Tibial nerve (tissue), 4 donors: Measurements from ENCODE around the gene EPC2. TPM values are rescaled to one million over a fixed set of nuclear protein-coding genes. Genes with fewer than 3 reads are reported as not detected.

Experiments used
- DNase-seq, 2 donors: peaks; one replicate each; pipeline ENCODE4 v3.0.0-alpha.2; 2019; ENCODE audit warnings: low spot score in 2 of 2
- H3K27ac ChIP-seq, 4 donors: fragments of 200-600 bp; sonication (generic) in 3 of 4; one replicate each; pipeline ENCODE4 v1.5.1; 2017 to 2019; ENCODE audit warnings: mild to moderate bottlenecking in 1 of 4
- H3K27me3 ChIP-seq, 2 donors: fragments of 200-600 bp; sonication (generic) in 1 of 2; one replicate each; pipeline versions ENCODE4 v1.5.1 to v1.6.0; 2017 to 2019
- H3K36me3 ChIP-seq, 3 donors: fragments of 200-600 bp; sonication (generic); one replicate each; pipeline ENCODE4 v1.5.1; 2018 to 2019
- H3K4me1 ChIP-seq, 4 donors: fragments of 200-600 bp; sonication (generic) in 3 of 4; one replicate each; pipeline ENCODE4 v1.5.1; 2017 to 2019
- H3K4me3 ChIP-seq, 4 donors: fragments of 200-600 bp; sonication (generic) in 3 of 4; one replicate each; pipeline ENCODE4 v1.5.1; 2017 to 2019; ENCODE audit warnings: mild to moderate bottlenecking in 1 of 4, moderate library complexity in 1 of 4
- H3K9me3 ChIP-seq, 4 donors: fragments of 200-600 bp; sonication (generic) in 3 of 4; one replicate each; pipeline ENCODE4 v1.5.1; 2017 to 2019
- EP300 ChIP-seq, 2 donors: sonication (generic); formaldehyde crosslinking; IDR thresholded peaks; one replicate each; pipeline ENCODE4 v1.6.1; 2017; ENCODE audit warnings: antibody characterized with exemption in 2 of 2, mild to moderate bottlenecking in 1 of 2
- POLR2A ChIP-seq, 2 donors: fragments of 450-650 bp; IDR thresholded peaks; one replicate each; pipeline ENCODE4 v1.6.1; 2017; ENCODE audit warnings: antibody characterized with exemption in 2 of 2, mild to moderate bottlenecking in 2 of 2, moderate library complexity in 2 of 2
- WGBS, 2 donors: methylation state at CpG; one replicate each; pipeline ENCODE4 v1.1.5; 2018; 5-methylcytosine and 5-hydroxymethylcytosine counted together
- total RNA-seq, 4 donors: library from RNA; depleted of rRNA; stranded (reverse); fragments of >200 nt; gene quantifications; one replicate each; pipeline ENCODE4 v1.1.0, GENCODE V29; 2016
- TF ChIP-seq, protein P1 (sequence below), 5 experiments: fragments of 200-600 bp in 3 of 5; fragments of 450-650 bp in 2 of 5; sonication (generic) in 3 of 5; IDR thresholded peaks; one replicate each; pipeline ENCODE4 v1.5.1; 2016 to 2019; ENCODE audit warnings: antibody characterized with exemption in 5 of 5, mild to moderate bottlenecking in 3 of 5, moderate library complexity in 2 of 5

The EPC2 gene
- total RNA-seq, 4 donors from 2014 or later = 23.4 to 26.5 (median 25.3) TPM

DNA sequence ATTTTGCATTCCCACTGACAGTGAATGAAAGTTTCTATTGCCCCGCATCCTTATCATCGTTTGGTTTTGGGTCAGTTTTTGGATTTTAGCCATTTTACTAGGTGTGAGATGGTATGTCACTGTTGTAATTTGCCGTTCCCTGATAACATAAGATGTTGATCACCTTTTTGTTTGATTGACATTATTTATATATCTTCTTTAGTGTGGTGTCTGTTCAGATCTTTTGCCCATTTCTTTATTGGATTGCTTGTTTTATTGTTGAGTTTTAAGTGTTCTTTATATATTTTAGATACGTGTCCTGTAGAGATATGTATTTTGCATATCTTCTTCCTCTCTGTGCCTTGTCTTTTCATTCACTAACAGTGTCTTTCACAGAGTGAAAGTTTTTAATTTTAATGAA is 55.3 kb downstream of the EPC2 start:
- H3K4me3 ChIP-seq = no peak overlapping the region
- no peak for DNase-seq
- peaks cover 0 to 35% (median 9%) of the 10 kb centered on the region in 4 donors for H3K9me3 ChIP-seq
- 89 to 97% methylated on average over 4 of the region's 4 CpGs for WGBS, 2 donors
- TF ChIP-seq, protein P1, sequence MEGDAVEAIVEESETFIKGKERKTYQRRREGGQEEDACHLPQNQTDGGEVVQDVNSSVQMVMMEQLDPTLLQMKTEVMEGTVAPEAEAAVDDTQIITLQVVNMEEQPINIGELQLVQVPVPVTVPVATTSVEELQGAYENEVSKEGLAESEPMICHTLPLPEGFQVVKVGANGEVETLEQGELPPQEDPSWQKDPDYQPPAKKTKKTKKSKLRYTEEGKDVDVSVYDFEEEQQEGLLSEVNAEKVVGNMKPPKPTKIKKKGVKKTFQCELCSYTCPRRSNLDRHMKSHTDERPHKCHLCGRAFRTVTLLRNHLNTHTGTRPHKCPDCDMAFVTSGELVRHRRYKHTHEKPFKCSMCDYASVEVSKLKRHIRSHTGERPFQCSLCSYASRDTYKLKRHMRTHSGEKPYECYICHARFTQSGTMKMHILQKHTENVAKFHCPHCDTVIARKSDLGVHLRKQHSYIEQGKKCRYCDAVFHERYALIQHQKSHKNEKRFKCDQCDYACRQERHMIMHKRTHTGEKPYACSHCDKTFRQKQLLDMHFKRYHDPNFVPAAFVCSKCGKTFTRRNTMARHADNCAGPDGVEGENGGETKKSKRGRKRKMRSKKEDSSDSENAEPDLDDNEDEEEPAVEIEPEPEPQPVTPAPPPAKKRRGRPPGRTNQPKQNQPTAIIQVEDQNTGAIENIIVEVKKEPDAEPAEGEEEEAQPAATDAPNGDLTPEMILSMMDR (IDR thresholded peaks at IDR 0.05) = no peak
- TF ChIP-seq POLR2A (IDR thresholded peaks at IDR 0.05) (no peak), EP300 (IDR thresholded peaks at IDR 0.05) (no peak)
- no peaks in the 10 kb centered on the region for H3K4me1 ChIP-seq
- H3K27me3 ChIP-seq = no peaks in the 10 kb centered on the region
- peaks cover 0 to 50% (median 0%) of the 10 kb centered on the region in 3 donors for H3K36me3 ChIP-seq
- no peak overlapping the region for H3K27ac ChIP-seq

DNA sequence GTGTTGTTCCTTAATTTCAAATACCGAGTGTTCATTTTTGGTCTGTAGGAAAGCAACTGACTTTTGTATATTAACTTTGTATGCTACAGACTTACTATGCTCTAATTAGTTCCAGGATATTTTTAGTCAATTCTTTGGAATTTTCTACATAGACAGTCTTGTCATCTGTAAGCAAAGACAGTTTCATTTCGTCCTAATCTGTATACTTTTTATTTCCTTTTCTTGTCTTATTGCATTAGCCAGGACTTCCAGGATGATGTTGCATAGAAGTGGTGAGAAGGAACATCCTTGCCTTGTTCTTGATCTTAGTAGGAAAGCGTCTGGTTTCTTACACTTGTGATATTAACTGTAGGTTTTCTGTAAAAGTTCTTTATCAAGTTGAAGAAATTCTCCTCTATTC is 56.5 kb downstream of the EPC2 start:
- Histone ChIP-seq H3K27me3 (no peaks in the 10 kb centered on the region), H3K27ac (no peak overlapping the region), H3K4me1 (no peaks in the 10 kb centered on the region), H3K36me3 (peaks cover 0 to 46% (median 0%) of the 10 kb centered on the region in 3 donors), H3K4me3 (no peak overlapping the region), H3K9me3 (peaks cover 0 to 35% (median 9%) of the 10 kb centered on the region in 4 donors)
- DNase-seq = no peak
- no peak for TF ChIP-seq POLR2A (IDR thresholded peaks at IDR 0.05)
- no peak for TF ChIP-seq EP300 (IDR thresholded peaks at IDR 0.05)
- TF ChIP-seq, protein P1 (IDR thresholded peaks at IDR 0.05) = no peak
- 97 to 98% methylated on average over 3 of the region's 3 CpGs for WGBS, 2 donors

DNA sequence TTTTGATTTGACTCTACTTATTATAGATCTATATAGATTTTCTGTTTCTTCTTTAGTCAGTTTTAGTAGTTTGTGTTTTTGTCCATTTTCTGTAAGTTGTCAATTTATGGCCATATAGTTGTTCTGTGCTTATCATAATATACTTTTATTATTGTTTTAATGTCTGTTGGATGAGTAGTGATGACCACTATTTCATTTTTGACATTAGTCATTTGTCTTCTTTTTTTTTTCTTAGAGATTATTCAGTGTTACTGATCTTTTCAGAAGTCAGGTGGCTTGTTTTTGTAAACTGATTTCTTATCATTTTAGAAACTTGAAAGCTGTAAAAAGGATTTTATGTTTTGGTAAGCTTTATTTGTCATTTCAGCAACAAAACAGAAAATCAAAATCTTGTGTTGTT is 57.3 kb downstream of the EPC2 start:
- Histone ChIP-seq H3K4me3 (no peak overlapping the region), H3K9me3 (peaks cover 0 to 35% (median 9%) of the 10 kb centered on the region in 4 donors), H3K4me1 (no peaks in the 10 kb centered on the region), H3K36me3 (peaks cover 0 to 41% (median 0%) of the 10 kb centered on the region in 3 donors), H3K27me3 (no peaks in the 10 kb centered on the region), H3K27ac (no peak overlapping the region)
- TF ChIP-seq POLR2A (IDR thresholded peaks at IDR 0.05) (no peak), EP300 (IDR thresholded peaks at IDR 0.05) (no peak)
- TF ChIP-seq, protein P1 (IDR thresholded peaks at IDR 0.05) = no peak
- no peak for DNase-seq

DNA sequence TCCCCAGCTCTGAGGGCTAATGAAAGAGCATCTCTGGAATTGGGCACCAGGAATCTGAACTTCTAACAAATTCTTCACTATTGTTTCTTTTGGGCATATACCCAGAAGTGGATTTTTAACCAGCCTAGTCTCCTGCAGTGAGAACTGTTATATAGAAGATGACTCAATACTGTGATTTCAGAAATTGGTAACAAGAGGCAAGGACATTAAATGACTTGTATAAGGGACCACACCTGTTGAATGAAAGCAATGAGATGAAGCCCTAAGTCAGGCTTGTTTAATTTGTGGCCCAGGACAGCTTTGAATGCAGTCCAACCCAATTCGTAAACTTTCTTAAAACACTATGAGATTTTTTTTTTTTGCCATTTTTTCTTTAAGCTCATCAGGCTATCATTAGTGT is 57.9 kb downstream of the EPC2 start:
- TF ChIP-seq POLR2A (IDR thresholded peaks at IDR 0.05) = no peak
- TF ChIP-seq, protein P1 (IDR thresholded peaks at IDR 0.05) = no peak
- TF ChIP-seq EP300 (IDR thresholded peaks at IDR 0.05) = no peak
- WGBS, 2 donors = 91 to 97% methylated on average over 1 of the region's 1 CpG
- no peaks in the 10 kb centered on the region for H3K4me1 ChIP-seq

DNA sequence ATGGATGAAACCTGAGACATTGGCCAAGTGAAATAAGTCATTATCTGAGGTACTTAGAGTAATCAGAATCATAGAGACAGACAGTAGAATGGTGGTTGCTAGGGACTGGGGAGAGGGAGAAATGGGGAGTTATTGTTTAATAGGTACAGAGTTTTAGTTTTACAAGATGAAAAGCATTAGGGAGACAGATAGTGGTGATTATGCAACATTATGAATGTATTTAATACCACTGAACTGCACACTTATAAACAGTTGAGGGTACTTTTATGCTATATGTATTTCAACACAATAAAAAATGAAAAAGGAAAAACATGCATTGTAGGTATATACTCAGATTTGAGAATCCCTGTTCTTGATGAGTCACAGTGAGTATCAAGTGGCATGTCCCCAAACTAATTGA is 59.7 kb downstream of the EPC2 start:
- no peak overlapping the region for H3K4me3 ChIP-seq
- H3K9me3 ChIP-seq = peaks cover 0 to 37% (median 9%) of the 10 kb centered on the region in 4 donors
- no peak for DNase-seq
- TF ChIP-seq EP300 (IDR thresholded peaks at IDR 0.05) (no peak), POLR2A (IDR thresholded peaks at IDR 0.05) (no peak)
- TF ChIP-seq, protein P1 (IDR thresholded peaks at IDR 0.05) = no peak
- H3K27me3 ChIP-seq = no peaks in the 10 kb centered on the region
- H3K4me1 ChIP-seq = no peaks in the 10 kb centered on the region
- peaks cover 0 to 39% (median 0%) of the 10 kb centered on the region in 3 donors for H3K36me3 ChIP-seq
- H3K27ac ChIP-seq = no peak overlapping the region

More for the DNA sequence above, 57.9 kb downstream of the EPC2 start:
- no peak for DNase-seq
- Histone ChIP-seq H3K27me3 (no peaks in the 10 kb centered on the region), H3K36me3 (peaks cover 0 to 41% (median 0%) of the 10 kb centered on the region in 3 donors), H3K4me3 (no peak overlapping the region), H3K9me3 (peaks cover 0 to 35% (median 9%) of the 10 kb centered on the region in 4 donors), H3K27ac (no peak overlapping the region)
